ENCODE measurements around the gene STK10.

The STK10 gene

GRCh38 chr5:172113036-172113435, 75.0 kb downstream of the STK10 start:
- DNase-seq (ENCODE audit: low read depth, low spot score) = no peak
- TF ChIP-seq ZNF274 (IDR thresholded peaks at IDR 0.05; ENCODE audit: low read depth, low read length) (no peak), SUZ12 (IDR thresholded peaks at IDR 0.05; ENCODE audit: extremely low read depth, insufficient read depth, insufficient read length) (no peak), YY1 (IDR thresholded peaks at IDR 0.05; ENCODE audit: insufficient read depth, insufficient read length) (no peak)
- H3K4me3 ChIP-seq (ENCODE audit: insufficient read length, low read depth) = no peak overlapping the region
- H3K9me3 ChIP-seq (ENCODE audit: insufficient read depth, low read length) = no peaks in the 10 kb centered on the region
- no peak overlapping the region for H3K9ac ChIP-seq (ENCODE audit: insufficient read length, low read depth)
- peaks cover 12% of the 10 kb centered on the region for H3K4me1 ChIP-seq (ENCODE audit: insufficient read depth, insufficient read length)
- no peaks in the 10 kb centered on the region for H3K27me3 ChIP-seq (ENCODE audit: insufficient read depth, insufficient read length)
- peaks cover 19% of the 10 kb centered on the region for H3K36me3 ChIP-seq (ENCODE audit: insufficient read depth, insufficient read length, low read length)

- no peak for DNase-seq (ENCODE audit: low read depth, low spot score)
- Histone ChIP-seq H3K9me3 (ENCODE audit: insufficient read depth, low read length) (no peaks in the 10 kb centered on the region), H3K36me3 (ENCODE audit: insufficient read depth, insufficient read length, low read length) (peaks cover 14% of the 10 kb centered on the region), H3K27me3 (ENCODE audit: insufficient read depth, insufficient read length) (no peaks in the 10 kb centered on the region), H3K4me1 (ENCODE audit: insufficient read depth, insufficient read length) (peaks cover 14% of the 10 kb centered on the region), H3K9ac (ENCODE audit: insufficient read length, low read depth) (no peak overlapping the region), H3K4me3 (ENCODE audit: insufficient read length, low read depth) (no peak overlapping the region)
- TF ChIP-seq SUZ12 (IDR thresholded peaks at IDR 0.05; ENCODE audit: extremely low read depth, insufficient read depth, insufficient read length) (no peak), ZNF274 (IDR thresholded peaks at IDR 0.05; ENCODE audit: low read depth, low read length) (no peak), YY1 (IDR thresholded peaks at IDR 0.05; ENCODE audit: insufficient read depth, insufficient read length) (no peak)
Observed at GRCh38 chr5:172111852-172112225, 76.2 kb downstream of the STK10 start.

- DNase-seq (ENCODE audit: low read depth, low spot score) = no peak
- peaks cover 14% of the 10 kb centered on the region for H3K36me3 ChIP-seq (ENCODE audit: insufficient read depth, insufficient read length, low read length)
- H3K4me1 ChIP-seq (ENCODE audit: insufficient read depth, insufficient read length) = peaks cover 18% of the 10 kb centered on the region
- no peak overlapping the region for H3K9ac ChIP-seq (ENCODE audit: insufficient read length, low read depth)
- no peaks in the 10 kb centered on the region for H3K27me3 ChIP-seq (ENCODE audit: insufficient read depth, insufficient read length)
- TF ChIP-seq SUZ12 (IDR thresholded peaks at IDR 0.05; ENCODE audit: extremely low read depth, insufficient read depth, insufficient read length) = no peak
- TF ChIP-seq ZNF274 (IDR thresholded peaks at IDR 0.05; ENCODE audit: low read depth, low read length) = no peak
- no peak for TF ChIP-seq YY1 (IDR thresholded peaks at IDR 0.05; ENCODE audit: insufficient read depth, insufficient read length)
- H3K4me3 ChIP-seq (ENCODE audit: insufficient read length, low read depth) = no peak overlapping the region
- H3K9me3 ChIP-seq (ENCODE audit: insufficient read depth, low read length) = no peaks in the 10 kb centered on the region
Observed at GRCh38 chr5:172110921-172111851, 76.8 kb downstream of the STK10 start.

DNA sequence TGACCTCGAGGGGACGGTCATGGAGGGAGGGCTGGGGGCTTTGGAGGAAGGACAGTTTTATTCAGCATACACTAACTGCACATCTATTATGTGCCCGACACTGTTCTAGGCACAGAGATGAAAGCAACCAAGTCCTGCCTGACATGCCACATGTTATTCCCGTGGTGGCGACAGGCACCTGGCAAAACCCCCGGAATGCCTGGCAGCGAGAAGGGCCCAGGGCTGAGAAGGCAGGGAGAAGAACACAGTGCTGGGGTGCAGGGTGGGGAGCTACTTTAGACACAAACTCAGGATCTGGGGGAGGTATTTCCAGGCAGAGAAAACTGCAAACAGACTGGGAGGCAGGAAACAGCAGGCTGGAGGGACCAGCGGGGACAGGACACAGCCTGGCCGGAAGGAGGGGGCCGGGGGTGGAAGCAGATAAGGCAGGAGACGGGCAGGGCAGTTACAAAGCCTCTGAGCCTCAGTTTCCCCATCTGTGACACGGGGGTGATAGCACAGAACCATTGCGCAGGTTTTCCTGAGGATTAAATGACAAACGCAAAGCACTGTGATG, 77.7 kb downstream of the STK10 start:
- DNase-seq (ENCODE audit: low read depth, low spot score) = no peak
- TF ChIP-seq SUZ12 (IDR thresholded peaks at IDR 0.05; ENCODE audit: extremely low read depth, insufficient read depth, insufficient read length) (no peak), ZNF274 (IDR thresholded peaks at IDR 0.05; ENCODE audit: low read depth, low read length) (no peak), YY1 (IDR thresholded peaks at IDR 0.05; ENCODE audit: insufficient read depth, insufficient read length) (no peak)
- H3K36me3 ChIP-seq (ENCODE audit: insufficient read depth, insufficient read length, low read length) = peaks cover 15% of the 10 kb centered on the region
- no peak overlapping the region for H3K4me3 ChIP-seq (ENCODE audit: insufficient read length, low read depth)
- no peak overlapping the region for H3K9ac ChIP-seq (ENCODE audit: insufficient read length, low read depth)
- no peaks in the 10 kb centered on the region for H3K27me3 ChIP-seq (ENCODE audit: insufficient read depth, insufficient read length)
- peaks cover 21% of the 10 kb centered on the region for H3K4me1 ChIP-seq (ENCODE audit: insufficient read depth, insufficient read length)
- no peaks in the 10 kb centered on the region for H3K9me3 ChIP-seq (ENCODE audit: insufficient read depth, low read length)

GRCh38 chr5:172109749-172110148, 78.3 kb downstream of the STK10 start:
- Histone ChIP-seq H3K9ac (ENCODE audit: insufficient read length, low read depth) (no peak overlapping the region), H3K4me1 (ENCODE audit: insufficient read depth, insufficient read length) (peaks cover 23% of the 10 kb centered on the region)
- no peak for DNase-seq (ENCODE audit: low read depth, low spot score)

DNA sequence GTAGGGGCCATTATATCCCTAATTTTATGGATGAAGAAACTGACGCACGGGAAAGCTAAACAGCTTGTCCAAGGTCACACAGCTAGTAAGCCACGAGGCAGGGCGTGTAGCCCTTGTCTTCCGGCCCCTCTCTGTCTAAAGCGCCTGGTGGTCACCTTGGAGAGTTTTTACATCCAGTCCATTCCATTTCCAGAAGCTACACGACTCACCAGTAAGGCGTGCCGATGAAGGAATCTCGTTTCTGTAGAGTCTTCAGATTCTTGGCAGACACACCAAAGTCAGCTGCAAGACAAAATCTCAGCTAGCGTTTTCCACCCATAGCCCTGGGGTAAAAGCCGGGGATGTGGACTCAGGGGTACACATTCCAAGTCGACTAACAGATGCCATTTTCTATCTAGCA, 80.5 kb downstream of the STK10 start:
- peaks cover 29% of the 10 kb centered on the region for H3K4me1 ChIP-seq (ENCODE audit: insufficient read depth, insufficient read length)
- H3K4me3 ChIP-seq (ENCODE audit: insufficient read length, low read depth) = no peak overlapping the region
- TF ChIP-seq ZNF274 (IDR thresholded peaks at IDR 0.05; ENCODE audit: low read depth, low read length) (no peak), YY1 (IDR thresholded peaks at IDR 0.05; ENCODE audit: insufficient read depth, insufficient read length) (no peak), SUZ12 (IDR thresholded peaks at IDR 0.05; ENCODE audit: extremely low read depth, insufficient read depth, insufficient read length) (no peak)
- H3K9ac ChIP-seq (ENCODE audit: insufficient read length, low read depth) = no peak overlapping the region
- no peaks in the 10 kb centered on the region for H3K27me3 ChIP-seq (ENCODE audit: insufficient read depth, insufficient read length)
- no peak for DNase-seq (ENCODE audit: low read depth, low spot score)
- no peaks in the 10 kb centered on the region for H3K9me3 ChIP-seq (ENCODE audit: insufficient read depth, low read length)
- peaks cover 12% of the 10 kb centered on the region for H3K36me3 ChIP-seq (ENCODE audit: insufficient read depth, insufficient read length, low read length)

More at GRCh38 chr5:172109749-172110148, 78.3 kb downstream of the STK10 start:
- Histone ChIP-seq H3K27me3 (ENCODE audit: insufficient read depth, insufficient read length) (no peaks in the 10 kb centered on the region), H3K9me3 (ENCODE audit: insufficient read depth, low read length) (no peaks in the 10 kb centered on the region), H3K36me3 (ENCODE audit: insufficient read depth, insufficient read length, low read length) (peaks cover 11% of the 10 kb centered on the region), H3K4me3 (ENCODE audit: insufficient read length, low read depth) (no peak overlapping the region)
- no peak for TF ChIP-seq ZNF274 (IDR thresholded peaks at IDR 0.05; ENCODE audit: low read depth, low read length)

GRCh38 chr5:172106511-172107356, 81.3 kb downstream of the STK10 start:
- Histone ChIP-seq H3K36me3 (ENCODE audit: insufficient read depth, insufficient read length, low read length) (peaks cover 20% of the 10 kb centered on the region), H3K4me3 (ENCODE audit: insufficient read length, low read depth) (no peak overlapping the region), H3K9ac (ENCODE audit: insufficient read length, low read depth) (no peak overlapping the region), H3K9me3 (ENCODE audit: insufficient read depth, low read length) (no peaks in the 10 kb centered on the region), H3K27me3 (ENCODE audit: insufficient read depth, insufficient read length) (no peaks in the 10 kb centered on the region), H3K4me1 (ENCODE audit: insufficient read depth, insufficient read length) (peaks cover 36% of the 10 kb centered on the region)
- TF ChIP-seq ZNF274 (IDR thresholded peaks at IDR 0.05; ENCODE audit: low read depth, low read length) (no peak), SUZ12 (IDR thresholded peaks at IDR 0.05; ENCODE audit: extremely low read depth, insufficient read depth, insufficient read length) (no peak)
- DNase-seq (ENCODE audit: low read depth, low spot score) = no peak
